IMR-90 (cell line): ENCODE results near the gene ZNF580. TPM values are rescaled to one million over a fixed set of nuclear protein-coding genes. Genes with fewer than 3 reads are reported as not detected.

Source experiments
- ATAC-seq: fragments of 200-7000 bp; cut with Tn5 transposase; 2 replicates; pipeline ENCODE4 v1.9.1; 2020; ENCODE audit warnings: low read depth, mild to moderate bottlenecking, moderate library complexity
- BruUV-seq: library from RNA; stranded (reverse); fragments of 400-500 nt; replicated peaks from 2 replicates; lab custom pipeline; 2021; lab: Mats Ljungman, UMichigan
- CTCF ChIA-PET: fragments of 300-600 bp; formaldehyde crosslinking; extraction: SDS; loops from one replicate; lab custom pipeline; 2021; ENCODE audit warnings: antibody characterized with exemption; lab: Yijun Ruan, JAX
- POLR2A ChIA-PET: fragments of 300-600 bp; sonication (Branson Sonifier 250); formaldehyde crosslinking; loops from one replicate; lab custom pipeline; 2022; ENCODE audit warnings: antibody characterized with exemption; ENCODE audit not compliant: unreplicated experiment; lab: Charles Lee
- DNase-seq: peaks from one replicate; pipeline ENCODE4 v3.0.0; 2013
- H2AFZ ChIP-seq: replicated peaks from 2 replicates; pipeline ENCODE3; 2013; ENCODE audit warnings: low read length, mild to moderate bottlenecking; ENCODE audit not compliant: poor library complexity
- H2AK5ac ChIP-seq: 2 replicates; pipeline ENCODE4 v1.6.1; 2013; ENCODE audit warnings: low read depth, low read length, inconsistent platforms
- H2AK9ac ChIP-seq: replicated peaks from 2 replicates; pipeline ENCODE3; 2013; ENCODE audit warnings: mild to moderate bottlenecking, low read depth, low read length, moderate library complexity; ENCODE audit not compliant: poor library complexity
- H2BK120ac ChIP-seq: 2 replicates; pipeline ENCODE4 v1.6.1; 2013; ENCODE audit warnings: low read depth, low read length, inconsistent platforms
- H2BK15ac ChIP-seq: 3 replicates; pipeline ENCODE4 v1.6.1; 2013; ENCODE audit warnings: low read depth, low read length, inconsistent platforms
- H2BK20ac ChIP-seq: 2 replicates; pipeline ENCODE4 v1.6.1; 2013; ENCODE audit warnings: low read depth, mild to moderate bottlenecking, inconsistent platforms, low read length, moderate library complexity
- H2BK5ac ChIP-seq: 2 replicates; pipeline ENCODE4 v1.6.1; 2013; ENCODE audit warnings: mild to moderate bottlenecking, low read depth, low read length, inconsistent platforms; ENCODE audit not compliant: poor library complexity, severe bottlenecking
- H3K14ac ChIP-seq: replicated peaks from 2 replicates; pipeline ENCODE4 v1.6.1; 2013; ENCODE audit warnings: low read depth, low read length, inconsistent platforms
- H3K18ac ChIP-seq: 2 replicates; pipeline ENCODE4 v1.6.1; 2013; ENCODE audit warnings: low read depth, low read length, control low read depth
- H3K23ac ChIP-seq: 2 replicates; pipeline ENCODE4 v1.6.1; 2013; ENCODE audit warnings: low read depth, low read length, inconsistent platforms
- H3K27ac ChIP-seq: 2 replicates; pipeline ENCODE4 v1.5.1; 2013; ENCODE audit warnings: mild to moderate bottlenecking, control low read depth, low read length; ENCODE audit not compliant: insufficient read depth
- H3K27me3 ChIP-seq: 2 replicates; pipeline ENCODE4 v1.6.1; 2013; ENCODE audit warnings: low read length; ENCODE audit not compliant: control insufficient read depth, insufficient read depth
- H3K36me3 ChIP-seq: 2 replicates; pipeline ENCODE4 v1.6.1; 2013; ENCODE audit warnings: low read length, mixed read lengths; ENCODE audit not compliant: control insufficient read depth, insufficient read depth
- H3K4ac ChIP-seq: 2 replicates; pipeline ENCODE4 v1.6.1; 2013; ENCODE audit warnings: low read depth, low read length, inconsistent platforms
- H3K4me1 ChIP-seq: 2 replicates; pipeline ENCODE4 v1.6.1; 2013; ENCODE audit warnings: low read length, mixed read lengths; ENCODE audit not compliant: control insufficient read depth, insufficient read depth
- H3K4me2 ChIP-seq: 2 replicates; pipeline ENCODE4 v1.6.1; 2013; ENCODE audit warnings: low read depth, mild to moderate bottlenecking, control low read depth, low read length, moderate library complexity
- H3K4me3 ChIP-seq: 2 replicates; pipeline ENCODE4 v1.5.1; 2013; ENCODE audit warnings: low read depth, mild to moderate bottlenecking, control low read depth, low read length, moderate library complexity; ENCODE audit not compliant: insufficient read depth
- H3K56ac ChIP-seq: 2 replicates; pipeline ENCODE4 v1.6.1; 2013; ENCODE audit warnings: low read length, inconsistent platforms; ENCODE audit not compliant: insufficient read depth; ENCODE audit errors: extremely low read depth
- H3K79me1 ChIP-seq, 2 experiments: 2 replicates each; pipeline ENCODE4 v1.6.1; 2013; ENCODE audit warnings: low read length in 2 of 2, inconsistent platforms in 1 of 2, low read depth in 1 of 2
- H3K9ac ChIP-seq: 2 replicates; pipeline ENCODE4 v1.6.1; 2013; ENCODE audit warnings: low read depth, low read length, control low read depth
- H3K9me1 ChIP-seq: 2 replicates; pipeline ENCODE4 v1.6.1; 2013; ENCODE audit warnings: low read length, inconsistent platforms; ENCODE audit not compliant: insufficient read depth
- H3K9me3 ChIP-seq: 2 replicates; pipeline ENCODE4 v1.6.1; 2013; ENCODE audit warnings: low read length; ENCODE audit not compliant: control insufficient read depth, insufficient read depth
- H4K20me1 ChIP-seq: 2 replicates; pipeline ENCODE4 v1.6.1; 2013; ENCODE audit warnings: low read length, inconsistent platforms; ENCODE audit not compliant: insufficient read depth
- H4K5ac ChIP-seq: 2 replicates; pipeline ENCODE4 v1.6.1; 2013; ENCODE audit warnings: mild to moderate bottlenecking, low read depth, low read length, control low read depth
- H4K8ac ChIP-seq, 2 experiments: 2 replicates each; pipeline ENCODE4 v1.6.1; 2013; ENCODE audit warnings: low read depth in 2 of 2, low read length in 2 of 2, control low read depth in 1 of 2, inconsistent platforms in 1 of 2
- H4K91ac ChIP-seq: 2 replicates; pipeline ENCODE4 v1.6.1; 2013; ENCODE audit warnings: low read depth, low read length, inconsistent platforms; ENCODE audit not compliant: insufficient read depth
- BHLHE40 ChIP-seq: fragments of 150-350 bp; IDR thresholded peaks from 2 replicates; pipeline ENCODE4 v1.6.1; 2016; ENCODE audit warnings: mild to moderate bottlenecking, low read depth, low read length
- CEBPB ChIP-seq: IDR thresholded peaks from 2 replicates; pipeline ENCODE4 v1.6.1; 2012; ENCODE audit warnings: low read depth, low read length, improper control_type of control experiment
- CHD1 ChIP-seq: IDR thresholded peaks from 2 replicates; pipeline ENCODE4 v1.6.1; 2012; ENCODE audit warnings: low read depth, low read length, improper control_type of control experiment
- CTCF ChIP-seq: conservative IDR thresholded peaks from 2 replicates; pipeline ENCODE4 v1.5.1; 2012; ENCODE audit warnings: mild to moderate bottlenecking, low read depth, low read length, improper control_type of control experiment
- ELK1 ChIP-seq: fragments of 150-350 bp; IDR thresholded peaks from 2 replicates; pipeline ENCODE4 v1.6.1; 2016; ENCODE audit warnings: low read depth, mild to moderate bottlenecking, low read length, moderate library complexity, borderline replicate concordance
- FOS ChIP-seq: fragments of 150-350 bp; IDR thresholded peaks from 2 replicates; pipeline ENCODE4 v1.6.1; 2016; ENCODE audit warnings: low read depth, low read length
- MAFK ChIP-seq: IDR thresholded peaks from 2 replicates; pipeline ENCODE4 v1.6.1; 2012; ENCODE audit warnings: low read depth, low read length, improper control_type of control experiment
- MAZ ChIP-seq: IDR thresholded peaks from 2 replicates; pipeline ENCODE4 v1.6.1; 2012; ENCODE audit warnings: low read depth, mild to moderate bottlenecking, low read length, improper control_type of control experiment, moderate library complexity, borderline replicate concordance
- MXI1 ChIP-seq: IDR thresholded peaks from 2 replicates; pipeline ENCODE4 v1.6.1; 2012; ENCODE audit warnings: low read depth, mild to moderate bottlenecking, low read length, moderate library complexity, borderline replicate concordance
- NFE2L2 ChIP-seq: fragments of 150-350 bp; IDR thresholded peaks from 2 replicates; pipeline ENCODE4 v1.6.1; 2016; ENCODE audit warnings: low read depth, mild to moderate bottlenecking, low read length
- POLR2A ChIP-seq: IDR thresholded peaks from 2 replicates; pipeline ENCODE4 v1.6.1; 2012; ENCODE audit warnings: mild to moderate bottlenecking, low read depth, low read length
- RAD21 ChIP-seq: IDR thresholded peaks from 2 replicates; pipeline ENCODE4 v1.6.1; 2012; ENCODE audit warnings: low read length, improper control_type of control experiment
- RCOR1 ChIP-seq: IDR thresholded peaks from 2 replicates; pipeline ENCODE4 v1.6.1; 2012; ENCODE audit warnings: mild to moderate bottlenecking, low read length, improper control_type of control experiment; ENCODE audit not compliant: insufficient replicate concordance
- RFX5 ChIP-seq: IDR thresholded peaks from 2 replicates; pipeline ENCODE4 v1.8.0; 2012; ENCODE audit warnings: low read depth, mild to moderate bottlenecking, low read length, moderate library complexity
- SMC3 ChIP-seq: fragments of 150-350 bp; IDR thresholded peaks from 2 replicates; pipeline ENCODE4 v1.6.1; 2016; ENCODE audit warnings: low read depth, mild to moderate bottlenecking, antibody characterized with exemption, low read length, moderate library complexity
- WGBS, 2 experiments: methylation state at CpG; one replicate each; pipeline versions ENCODE4 v1.1.5 to v1.1.7; 2013; ENCODE audit warnings: missing lambda C conversion rate in 2 of 2; ENCODE audit not compliant: insufficient read length in 1 of 2; ENCODE audit errors: extremely low coverage in 2 of 2; 5-methylcytosine and 5-hydroxymethylcytosine counted together
- dilution Hi-C: fragments of 300-500 bp; cut with HindIII; formaldehyde crosslinking; loops from one replicate; pipeline ENCODE4 v1.14.3; 2018; ENCODE audit warnings: low sequenced_read_pairs; ENCODE audit not compliant: unreplicated experiment
- in situ Hi-C: fragments of 300-500 bp; cut with MboI; formaldehyde crosslinking; loops from 3 replicates; pipeline ENCODE4 v1.14.3; 2019; ENCODE audit warnings: low sequenced_read_pairs, inconsistent platforms, mixed read lengths
- intact Hi-C: fragments of 100-400 bp; cut with micrococcal nuclease; formaldehyde crosslinking; loops from 2 replicates; pipeline ENCODE4 v1.10.0; 2022
- polyA plus RNA-seq, 3 experiments: library from polyadenylated mRNA; depleted of rRNA; stranded (reverse); fragments of >200 nt; gene quantifications; 2 replicates each; pipeline ENCODE4 v1.2.3, GENCODE V29; 2012; ENCODE audit warnings: low replicate concordance in 1 of 3
- total RNA-seq: library from RNA; depleted of rRNA; stranded (reverse); fragments of >200 nt; gene quantifications from 2 replicates; pipeline ENCODE4 v1.2.3, GENCODE V29; 2012
- TF ChIP-seq, protein P1 (sequence below): fragments of 150-350 bp; IDR thresholded peaks from 2 replicates; pipeline ENCODE4 v1.6.1; 2017; ENCODE audit warnings: mild to moderate bottlenecking, antibody characterized with exemption, low read length, low read depth

The ZNF580 gene
- total and polyA plus RNA-seq, 2 of the 4 experiments (the other 2 are of a cell fraction), result 1.4 to 36.9 TPM

GRCh38 chr19:55603115-55603514 lies 37.7 kb upstream of the ZNF580 start:
- no peak overlapping the region for H4K8ac ChIP-seq
- H4K5ac ChIP-seq, result no peak overlapping the region
- no peak for ATAC-seq
- H3K4me2 ChIP-seq, result no peak overlapping the region
- no peak overlapping the region for H2BK120ac ChIP-seq
- BruUV-seq, result no TSS peak
- H3K36me3 ChIP-seq, result 0 out of 2 replicates have a peak, but pooled peaks cover 1% of the 10 kb centered on the region
- DNase-seq, result no peak
- no peak overlapping the region for H2BK15ac ChIP-seq
- no peak overlapping the region for H2AFZ ChIP-seq
- H3K4me3 ChIP-seq, result no peak overlapping the region
- no peak overlapping the region for H2AK5ac ChIP-seq
- TF ChIP-seq CEBPB (no peak), CTCF (no peak), POLR2A (no peak), MAZ (no peak), RFX5 (no peak), SMC3 (no peak), MAFK (no peak), FOS (no peak), NFE2L2 (no peak), RAD21 (no peak), MXI1 (no peak), BHLHE40 (no peak), CHD1 (no peak), RCOR1 (no peak), ELK1 (no peak)
- TF ChIP-seq, protein P1, sequence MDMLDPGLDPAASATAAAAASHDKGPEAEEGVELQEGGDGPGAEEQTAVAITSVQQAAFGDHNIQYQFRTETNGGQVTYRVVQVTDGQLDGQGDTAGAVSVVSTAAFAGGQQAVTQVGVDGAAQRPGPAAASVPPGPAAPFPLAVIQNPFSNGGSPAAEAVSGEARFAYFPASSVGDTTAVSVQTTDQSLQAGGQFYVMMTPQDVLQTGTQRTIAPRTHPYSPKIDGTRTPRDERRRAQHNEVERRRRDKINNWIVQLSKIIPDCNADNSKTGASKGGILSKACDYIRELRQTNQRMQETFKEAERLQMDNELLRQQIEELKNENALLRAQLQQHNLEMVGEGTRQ, result no peak
- H2BK20ac ChIP-seq, result no peak overlapping the region
- intact Hi-C loops, result no loop called here
- no peak overlapping the region for H4K91ac ChIP-seq
- ChIA-PET CTCF (no interaction called here), POLR2A (no interaction called here)
- peaks cover 24% of the 10 kb centered on the region; the same call in 1 of the 2 replicates for H4K20me1 ChIP-seq
- no peaks in the 10 kb centered on the region for H3K27me3 ChIP-seq
- H3K9me1 ChIP-seq, result peaks cover 11% of the 10 kb centered on the region; the same call in 1 of the 2 replicates
- no peak overlapping the region for H3K4ac ChIP-seq
- peaks cover 29 to 50% of the 10 kb centered on the region in 2 experiments for H3K79me1 ChIP-seq
- H2BK5ac ChIP-seq, result no peak overlapping the region
- H3K14ac ChIP-seq, result no peak overlapping the region
- no peak overlapping the region for H3K27ac ChIP-seq
- peaks cover 9% of the 10 kb centered on the region for H3K4me1 ChIP-seq
- no peak overlapping the region for H3K23ac ChIP-seq
- in situ Hi-C loops, result no loop called here
- H3K56ac ChIP-seq, result no peak overlapping the region
- dilution Hi-C loops, result no loop called here
- 92% methylated on average over 14 of the region's 21 CpGs; no CpG with 5 or more reads in 1 of the 2 experiments for WGBS, 2 experiments
- H3K18ac ChIP-seq, result no peak overlapping the region
- no peak overlapping the region for H3K9ac ChIP-seq
- H3K9me3 ChIP-seq, result no peaks in the 10 kb centered on the region
- H2AK9ac ChIP-seq, result peak overlapping the region; percentile 17
